Thyroid gland (tissue), 4 donors: ENCODE measurements around the gene RBMS1. TPM values are rescaled to one million over a fixed set of nuclear protein-coding genes. Genes with fewer than 3 reads are reported as not detected.

Source experiments
- DNase-seq, 2 donors: peaks; one replicate each; pipeline ENCODE4 v3.0.0-alpha.2; 2019
- H3K27ac ChIP-seq, 3 donors: fragments of 200-600 bp; sonication (generic); 1 replicate in 2 of 3; 2 replicates in 1 of 3; pipeline ENCODE4 v1.5.1; 2016 to 2019; ENCODE audit warnings: mild to moderate bottlenecking in 1 of 3, moderate library complexity in 1 of 3
- H3K27me3 ChIP-seq: fragments of 200-600 bp; sonication (generic); one replicate; pipeline ENCODE4 v1.5.1; 2019
- H3K36me3 ChIP-seq, 2 donors: fragments of 200-600 bp; sonication (generic); one replicate each; pipeline ENCODE4 v1.5.1; 2016 to 2019
- H3K4me1 ChIP-seq, 2 donors: fragments of 200-600 bp; sonication (generic); one replicate each; pipeline ENCODE4 v1.5.1; 2017 to 2019
- H3K4me3 ChIP-seq, 3 donors: fragments of 200-600 bp; sonication (generic); replicated peaks in 1 of 3; 1 replicate in 2 of 3; 2 replicates in 1 of 3; pipeline ENCODE4 v1.5.1; 2016; ENCODE audit warnings: mild to moderate bottlenecking in 1 of 3
- H3K9me3 ChIP-seq: fragments of 200-600 bp; sonication (generic); one replicate; pipeline ENCODE4 v1.5.1; 2017
- POLR2A ChIP-seq, 2 donors: fragments of 450-650 bp; IDR thresholded peaks; one replicate each; pipeline ENCODE4 v1.6.1; 2017; ENCODE audit warnings: antibody characterized with exemption in 2 of 2, mild to moderate bottlenecking in 2 of 2, moderate library complexity in 1 of 2
- WGBS, 2 donors: methylation state at CpG; one replicate each; pipeline ENCODE4 v1.1.5; 2017; 5-methylcytosine and 5-hydroxymethylcytosine counted together
- intact Hi-C: fragments of 100-400 bp; cut with DNase I; formaldehyde crosslinking; loops from one replicate; pipeline ENCODE4 v1.15.1; 2023
- total RNA-seq, 4 donors: library from RNA; depleted of rRNA; stranded (reverse); fragments of >200 nt; gene quantifications; one replicate each; pipeline ENCODE4 v1.2.3, GENCODE V29; 2016
- TF ChIP-seq, protein P1 (sequence below), 6 experiments: fragments of 200-600 bp in 3 of 6; fragments of 450-650 bp in 3 of 6; sonication (generic) in 3 of 6; IDR thresholded peaks; one replicate each; pipeline ENCODE4 v1.5.1; 2016 to 2019; ENCODE audit warnings: antibody characterized with exemption in 6 of 6, mild to moderate bottlenecking in 2 of 6, inconsistent platforms in 1 of 6, moderate library complexity in 1 of 6

RBMS1 gene
- total RNA-seq, 4 donors from 2014 or later, result 50.9 to 80.1 (median 69.0) TPM

DNA sequence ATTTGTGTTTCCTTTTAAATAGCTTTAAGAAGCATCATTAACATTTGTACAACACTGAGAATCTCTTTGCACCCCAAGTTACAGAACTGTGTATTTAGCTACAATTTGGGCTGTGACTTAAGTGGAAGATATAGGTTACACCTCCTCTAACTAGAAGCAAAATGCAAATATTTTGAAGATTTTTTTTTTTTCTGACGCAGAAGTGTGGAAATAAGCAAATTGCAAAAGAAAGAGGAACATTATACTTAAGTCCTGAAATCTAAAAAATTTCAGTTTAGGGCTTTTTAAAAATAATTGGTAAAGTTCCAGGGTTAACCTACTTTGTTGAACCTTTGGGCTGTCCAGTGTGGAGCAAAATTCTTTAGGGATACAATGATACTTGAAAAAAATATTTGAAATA lies 41.4 kb upstream of the RBMS1 start:
- peaks cover 0 to 10% of the 10 kb centered on the region in 2 donors for H3K4me1 ChIP-seq
- intact Hi-C loops, result no loop called here
- no peak overlapping the region for H3K4me3 ChIP-seq
- DNase-seq, result no peak
- TF ChIP-seq, protein P1, sequence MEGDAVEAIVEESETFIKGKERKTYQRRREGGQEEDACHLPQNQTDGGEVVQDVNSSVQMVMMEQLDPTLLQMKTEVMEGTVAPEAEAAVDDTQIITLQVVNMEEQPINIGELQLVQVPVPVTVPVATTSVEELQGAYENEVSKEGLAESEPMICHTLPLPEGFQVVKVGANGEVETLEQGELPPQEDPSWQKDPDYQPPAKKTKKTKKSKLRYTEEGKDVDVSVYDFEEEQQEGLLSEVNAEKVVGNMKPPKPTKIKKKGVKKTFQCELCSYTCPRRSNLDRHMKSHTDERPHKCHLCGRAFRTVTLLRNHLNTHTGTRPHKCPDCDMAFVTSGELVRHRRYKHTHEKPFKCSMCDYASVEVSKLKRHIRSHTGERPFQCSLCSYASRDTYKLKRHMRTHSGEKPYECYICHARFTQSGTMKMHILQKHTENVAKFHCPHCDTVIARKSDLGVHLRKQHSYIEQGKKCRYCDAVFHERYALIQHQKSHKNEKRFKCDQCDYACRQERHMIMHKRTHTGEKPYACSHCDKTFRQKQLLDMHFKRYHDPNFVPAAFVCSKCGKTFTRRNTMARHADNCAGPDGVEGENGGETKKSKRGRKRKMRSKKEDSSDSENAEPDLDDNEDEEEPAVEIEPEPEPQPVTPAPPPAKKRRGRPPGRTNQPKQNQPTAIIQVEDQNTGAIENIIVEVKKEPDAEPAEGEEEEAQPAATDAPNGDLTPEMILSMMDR (IDR thresholded peaks at IDR 0.05), result no peak
- no peak for TF ChIP-seq POLR2A (IDR thresholded peaks at IDR 0.05)
- WGBS, 2 donors, result 93 to 96% methylated on average over 1 of the region's 1 CpG
- H3K9me3 ChIP-seq, result no peaks in the 10 kb centered on the region
- no peaks in the 10 kb centered on the region for H3K27me3 ChIP-seq
- H3K36me3 ChIP-seq, result no peaks in the 10 kb centered on the region
- no peak overlapping the region for H3K27ac ChIP-seq

DNA sequence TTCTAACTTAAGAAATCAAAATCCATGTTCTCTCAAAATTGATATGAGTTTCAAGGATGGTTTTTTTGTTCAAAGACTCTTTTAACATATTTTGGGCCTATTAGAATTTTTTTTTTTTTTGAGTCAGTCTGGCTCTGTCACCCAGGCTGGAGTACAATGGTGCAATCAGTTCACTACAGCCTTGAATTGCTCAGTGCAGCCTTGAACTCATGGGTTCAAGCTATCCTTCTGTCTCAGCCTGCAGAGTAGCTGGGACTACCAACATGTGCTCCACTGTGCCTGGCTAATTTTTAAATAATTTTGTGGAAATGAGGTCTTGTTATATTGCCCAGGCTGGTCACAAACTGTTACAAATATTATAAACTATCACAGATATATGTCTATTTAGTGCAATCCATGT lies 40.6 kb upstream of the RBMS1 start:
- H3K27me3 ChIP-seq, result no peaks in the 10 kb centered on the region
- no peak overlapping the region for H3K27ac ChIP-seq
- H3K9me3 ChIP-seq, result no peaks in the 10 kb centered on the region
- TF ChIP-seq, protein P1 (IDR thresholded peaks at IDR 0.05), result no peak
- no peak overlapping the region for H3K4me3 ChIP-seq
- intact Hi-C loops, result no loop called here
- DNase-seq, result no peak
- no peaks in the 10 kb centered on the region for H3K36me3 ChIP-seq
- H3K4me1 ChIP-seq, result peaks cover 0 to 10% of the 10 kb centered on the region in 2 donors

GRCh38 chr2:160533482-160533881 lies 39.9 kb upstream of the RBMS1 start:
- H3K4me1 ChIP-seq, result peaks cover 0 to 10% of the 10 kb centered on the region in 2 donors
- peak in 1 of 2 donors; percentile 14 for DNase-seq
- no peaks in the 10 kb centered on the region for H3K9me3 ChIP-seq
- WGBS, 2 donors, result 34 to 39% methylated on average over 2 of the region's 2 CpGs
- H3K4me3 ChIP-seq, result no peak overlapping the region
- TF ChIP-seq POLR2A (IDR thresholded peaks at IDR 0.05), result no peak
- TF ChIP-seq, protein P1 (IDR thresholded peaks at IDR 0.05), result no peak
- no peaks in the 10 kb centered on the region for H3K36me3 ChIP-seq
- H3K27me3 ChIP-seq, result no peaks in the 10 kb centered on the region
- intact Hi-C loops, result no loop called here
- H3K27ac ChIP-seq, result no peak overlapping the region

- H3K36me3 ChIP-seq, result no peaks in the 10 kb centered on the region
- 91 to 93% methylated on average over 6 of the region's 6 CpGs for WGBS, 2 donors
- peaks cover 0 to 10% of the 10 kb centered on the region in 2 donors for H3K4me1 ChIP-seq
- H3K27ac ChIP-seq, result no peak overlapping the region
- H3K9me3 ChIP-seq, result no peaks in the 10 kb centered on the region
- intact Hi-C loops, result no loop called here
- no peak overlapping the region for H3K4me3 ChIP-seq
- no peak for DNase-seq
- H3K27me3 ChIP-seq, result no peaks in the 10 kb centered on the region
- TF ChIP-seq, protein P1 (IDR thresholded peaks at IDR 0.05), result no peak
- TF ChIP-seq POLR2A (IDR thresholded peaks at IDR 0.05), result no peak
Observed at GRCh38 chr2:160532388-160532787, 38.8 kb upstream of the RBMS1 start.

DNA sequence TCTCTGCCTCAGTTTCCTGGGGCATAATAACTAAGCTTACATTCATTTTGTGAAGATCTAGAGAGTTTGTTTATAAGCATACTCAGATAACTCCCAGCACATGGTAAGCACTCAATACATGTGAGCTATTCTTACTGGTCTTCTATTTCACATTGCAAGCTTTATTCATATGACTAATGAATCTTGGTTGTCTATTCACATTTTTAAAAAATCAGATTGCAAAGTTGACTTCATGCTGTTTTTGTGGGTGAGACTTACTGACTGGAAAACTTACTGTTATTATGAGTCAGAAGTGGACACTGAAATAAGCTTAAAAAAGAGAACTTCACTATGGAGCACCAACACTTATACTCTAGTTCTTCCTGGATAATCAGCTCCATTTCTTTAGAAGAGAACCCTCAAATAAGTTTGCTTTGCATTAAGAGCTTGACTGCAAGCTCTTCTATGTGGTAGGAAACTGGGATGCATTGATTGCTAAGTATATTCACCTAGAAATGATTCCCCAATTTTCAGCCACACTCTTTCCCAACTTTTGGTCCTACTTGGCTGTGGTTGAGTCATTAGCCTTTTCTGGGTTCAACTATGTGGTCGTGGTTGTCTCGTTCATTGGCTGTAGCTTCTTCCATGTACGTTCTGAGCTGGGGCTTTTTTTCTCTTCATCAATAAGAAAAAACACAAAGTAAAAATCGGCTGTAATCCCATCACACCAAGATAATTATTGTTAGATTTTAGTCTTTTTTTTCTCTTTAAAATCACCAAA lies 29.5 kb upstream of the RBMS1 start:
- intact Hi-C loops, result no loop called here

More for the DNA sequence above, 29.5 kb upstream of the RBMS1 start:
- H3K27me3 ChIP-seq, result no peaks in the 10 kb centered on the region
- H3K4me1 ChIP-seq, result no peaks in the 10 kb centered on the region
- no peak overlapping the region for H3K4me3 ChIP-seq
- DNase-seq, result no peak
- H3K27ac ChIP-seq, result no peak overlapping the region
- H3K9me3 ChIP-seq, result no peaks in the 10 kb centered on the region
- H3K36me3 ChIP-seq, result no peaks in the 10 kb centered on the region
- WGBS, 2 donors, result 89 to 90% methylated on average over 4 of the region's 4 CpGs
- TF ChIP-seq, protein P1 (IDR thresholded peaks at IDR 0.05), result no peak
- TF ChIP-seq POLR2A (IDR thresholded peaks at IDR 0.05), result no peak
